Activated CD8-positive, alpha-beta T cell treated with anti-CD3 and anti-CD28 coated beads, Interleukin-2, amount 10 ng/mL, durations not matched to agents 7 days and 5 days (primary cell): ENCODE measurements around the gene MSN. TPM values are rescaled to one million over a fixed set of nuclear protein-coding genes. Genes with fewer than 3 reads are reported as not detected.
"Not testable (repeated sequence)": the region's sequence is repeated elsewhere in the genome, so short reads cannot be mapped to it uniquely, and the experiment has no call there.

Experiments
- ATAC-seq: fragments of 150-1000 bp; cut with Tn5 transposase; one replicate; pipeline ENCODE4 v1.10.0; 2021; ENCODE audit warnings: moderate library complexity
- CTCF ChIA-PET: fragments of 350-600 bp; sonication (Branson Sonifier 250); formaldehyde crosslinking; loops from one replicate; lab custom pipeline; 2021; ENCODE audit warnings: antibody characterized with exemption; lab: Charles Lee
- POLR2A ChIA-PET: fragments of 350-600 bp; sonication (Branson Sonifier 250); formaldehyde crosslinking; loops from one replicate; lab custom pipeline; 2021; ENCODE audit warnings: antibody characterized with exemption; lab: Charles Lee
- DNase-seq: peaks from one replicate; pipeline ENCODE4 v3.0.0-alpha.2; 2020
- H3K27ac Mint-ChIP-seq: one replicate; pipeline ENCODE4 v1.8.0; 2021; ENCODE audit warnings: mild to moderate bottlenecking, mixed read lengths
- H3K27me3 Mint-ChIP-seq: one replicate; pipeline ENCODE4 v1.8.0; 2021; ENCODE audit warnings: low read depth, mixed read lengths
- H3K36me3 Mint-ChIP-seq: one replicate; pipeline ENCODE4 v1.8.0; 2021; ENCODE audit warnings: low read depth, mixed read lengths
- H3K4me1 Mint-ChIP-seq: one replicate; pipeline ENCODE4 v1.8.0; 2021; ENCODE audit warnings: low read depth, mixed read lengths
- H3K4me3 Mint-ChIP-seq: one replicate; pipeline ENCODE4 v1.8.0; 2021; ENCODE audit warnings: mild to moderate bottlenecking, mixed read lengths
- H3K9me3 Mint-ChIP-seq: one replicate; pipeline ENCODE4 v1.8.0; 2022; ENCODE audit warnings: mixed read lengths; ENCODE audit not compliant: insufficient read depth
- total RNA-seq, 2 experiments: library from RNA; stranded (reverse); gene quantifications; one replicate each; pipeline ENCODE4 v1.2.3, GENCODE V29; 2021

MSN gene
- total RNA-seq, 2 experiments from 2014 or later, result 622 to 627 TPM

DNA sequence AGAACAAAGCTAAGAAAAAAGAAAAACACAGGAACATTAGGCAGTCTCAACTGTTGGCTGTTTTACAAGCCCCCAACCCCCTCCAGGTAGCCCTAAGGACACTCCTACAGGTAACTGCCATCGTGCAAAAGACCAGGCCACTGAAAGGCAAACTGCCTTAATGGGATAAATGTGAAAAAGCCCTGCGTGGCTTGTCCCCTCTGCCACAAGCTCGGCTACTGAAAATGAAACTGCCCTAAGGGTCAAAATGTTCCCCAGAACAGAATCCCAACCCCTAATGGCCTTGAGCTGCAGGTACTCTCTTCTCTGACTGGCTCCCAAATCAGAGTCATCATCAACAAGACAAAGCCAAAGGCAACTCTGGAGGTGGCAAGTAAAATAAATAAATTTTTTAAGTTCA is 84.8 kb downstream of the MSN start:
- Mint-ChIP-seq H3K4me3 (peak overlapping the region; percentile 18), H3K36me3 (peaks cover 23% of the 10 kb centered on the region), H3K9me3 (no peaks in the 10 kb centered on the region), H3K27me3 (no peaks in the 10 kb centered on the region), H3K27ac (no peak overlapping the region), H3K4me1 (peaks cover 60% of the 10 kb centered on the region)
- DNase-seq, result no peak
- POLR2A ChIA-PET, result no interaction called here
- CTCF ChIA-PET, result interaction anchor here (1.2 to 1.8 kb wide), 2 partner anchors 31 to 234 kb away, joined by 3 to 7 read pairs; no protein-coding TSS in a partner anchor
- ATAC-seq, result no peak

DNA sequence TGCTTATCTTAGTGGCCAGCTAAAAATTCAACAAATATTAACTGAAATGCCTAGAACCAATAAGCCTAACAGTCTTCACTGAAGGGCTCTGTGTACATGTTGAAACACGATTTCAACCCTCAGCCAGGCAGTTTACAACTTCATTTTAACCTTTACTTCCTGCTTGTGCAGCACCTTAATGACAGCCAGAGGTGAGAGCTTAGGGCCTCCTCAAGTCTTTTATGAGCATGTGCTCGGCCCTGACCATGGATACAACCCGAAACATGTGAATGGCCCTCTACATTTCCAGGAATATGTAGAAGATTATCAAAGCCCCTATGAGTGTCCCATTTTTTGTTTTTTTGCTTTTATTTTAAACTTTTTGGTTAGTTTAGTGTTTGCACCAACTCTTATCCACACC is 88.3 kb downstream of the MSN start:
- ChIA-PET POLR2A (no interaction called here), CTCF (no interaction called here)

DNA sequence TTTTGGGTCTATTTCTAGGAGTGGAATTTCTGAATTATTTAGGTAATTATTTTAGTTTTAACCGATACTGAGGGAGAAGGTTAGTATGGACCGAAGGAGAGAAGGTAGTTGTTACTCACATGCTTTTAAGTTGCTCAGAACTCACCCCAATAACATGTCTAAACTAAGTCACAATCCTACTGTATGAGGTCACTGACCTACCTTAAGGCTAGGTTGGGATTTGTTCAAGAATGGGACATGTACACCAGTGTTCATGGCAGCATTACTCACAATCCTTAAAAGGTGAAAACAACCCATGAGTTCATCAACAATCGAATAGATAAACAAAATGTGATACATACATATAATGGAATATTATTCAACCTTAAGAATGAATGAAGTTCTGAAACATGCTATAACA is 90.5 kb downstream of the MSN start:
- no peak for DNase-seq
- no peaks in the 10 kb centered on the region for H3K9me3 Mint-ChIP-seq
- H3K4me3 Mint-ChIP-seq, result no peak overlapping the region
- POLR2A ChIA-PET, result no interaction called here
- no peak overlapping the region for H3K27ac Mint-ChIP-seq
- H3K27me3 Mint-ChIP-seq, result no peaks in the 10 kb centered on the region
- no peak for ATAC-seq
- CTCF ChIA-PET, result no interaction called here
- H3K36me3 Mint-ChIP-seq, result peaks cover 27% of the 10 kb centered on the region
- H3K4me1 Mint-ChIP-seq, result peaks cover 40% of the 10 kb centered on the region

More for the DNA sequence above, 88.3 kb downstream of the MSN start:
- no peak for DNase-seq
- peaks cover 52% of the 10 kb centered on the region for H3K4me1 Mint-ChIP-seq
- no peak overlapping the region for H3K4me3 Mint-ChIP-seq
- peaks cover 18% of the 10 kb centered on the region for H3K36me3 Mint-ChIP-seq
- no peak for ATAC-seq
- no peaks in the 10 kb centered on the region for H3K27me3 Mint-ChIP-seq
- H3K9me3 Mint-ChIP-seq, result no peaks in the 10 kb centered on the region
- H3K27ac Mint-ChIP-seq, result no peak overlapping the region

GRCh38 chrX:65758505-65758904 is 91.1 kb downstream of the MSN start:
- no peak overlapping the region for H3K4me3 Mint-ChIP-seq
- no peaks in the 10 kb centered on the region for H3K9me3 Mint-ChIP-seq
- ATAC-seq, result no peak
- no peak overlapping the region for H3K27ac Mint-ChIP-seq
- DNase-seq, result no peak
- H3K36me3 Mint-ChIP-seq, result peaks cover 26% of the 10 kb centered on the region
- no peaks in the 10 kb centered on the region for H3K27me3 Mint-ChIP-seq
- ChIA-PET POLR2A (no interaction called here), CTCF (no interaction called here)
- H3K4me1 Mint-ChIP-seq, result peaks cover 45% of the 10 kb centered on the region

- CTCF ChIA-PET, H3K27me3 Mint-ChIP-seq, POLR2A ChIA-PET, ATAC-seq, DNase-seq, H3K9me3 Mint-ChIP-seq, H3K27ac Mint-ChIP-seq, H3K4me3 Mint-ChIP-seq: not testable (repeated sequence)
- peaks cover 49% of the 10 kb centered on the region for H3K4me1 Mint-ChIP-seq
- H3K36me3 Mint-ChIP-seq, result peaks cover 24% of the 10 kb centered on the region
Observed at GRCh38 chrX:65759525-65759924, 92.1 kb downstream of the MSN start.

DNA sequence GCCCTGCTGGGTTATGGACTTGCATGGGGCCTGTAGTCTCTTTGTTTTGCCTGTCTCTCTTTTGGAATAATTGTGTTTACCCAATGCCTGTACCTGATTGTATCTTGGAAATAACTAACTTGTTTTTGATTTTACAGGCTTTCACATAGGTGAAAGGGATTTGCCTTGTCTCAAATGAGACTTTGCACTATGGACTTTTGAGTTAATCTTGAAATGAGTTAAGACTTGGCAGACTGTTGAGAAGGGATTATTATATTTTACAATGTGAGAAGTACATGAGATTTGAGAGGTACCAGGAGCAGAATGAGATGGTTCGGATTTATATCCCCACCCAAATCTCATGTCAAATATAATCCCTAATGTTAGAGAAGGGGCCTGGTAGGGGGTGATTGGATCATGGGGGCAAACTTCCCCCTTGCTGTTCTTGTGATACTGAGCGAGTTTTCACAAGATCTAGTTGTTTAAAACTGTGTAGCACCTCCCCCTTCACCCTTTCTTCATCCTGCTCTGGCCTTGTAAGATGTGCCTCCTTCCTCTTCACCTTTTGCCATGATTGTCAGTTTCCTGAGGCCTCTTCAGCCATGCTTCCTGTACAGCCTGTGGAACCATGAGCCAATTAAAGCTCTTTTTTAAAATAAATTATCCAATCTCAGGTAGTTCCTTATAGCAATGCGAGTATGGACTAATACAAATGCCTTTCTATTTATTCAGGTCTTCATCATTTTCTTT is 102.3 kb downstream of the MSN start:
- H3K27ac Mint-ChIP-seq, result no peak overlapping the region
- no peak for DNase-seq
- ChIA-PET POLR2A (no interaction called here), CTCF (no interaction called here)
- H3K9me3 Mint-ChIP-seq, result no peaks in the 10 kb centered on the region
- no peaks in the 10 kb centered on the region for H3K36me3 Mint-ChIP-seq
- H3K27me3 Mint-ChIP-seq, result no peaks in the 10 kb centered on the region
- peaks cover 5% of the 10 kb centered on the region for H3K4me1 Mint-ChIP-seq
- ATAC-seq, result no peak
- no peak overlapping the region for H3K4me3 Mint-ChIP-seq

DNA sequence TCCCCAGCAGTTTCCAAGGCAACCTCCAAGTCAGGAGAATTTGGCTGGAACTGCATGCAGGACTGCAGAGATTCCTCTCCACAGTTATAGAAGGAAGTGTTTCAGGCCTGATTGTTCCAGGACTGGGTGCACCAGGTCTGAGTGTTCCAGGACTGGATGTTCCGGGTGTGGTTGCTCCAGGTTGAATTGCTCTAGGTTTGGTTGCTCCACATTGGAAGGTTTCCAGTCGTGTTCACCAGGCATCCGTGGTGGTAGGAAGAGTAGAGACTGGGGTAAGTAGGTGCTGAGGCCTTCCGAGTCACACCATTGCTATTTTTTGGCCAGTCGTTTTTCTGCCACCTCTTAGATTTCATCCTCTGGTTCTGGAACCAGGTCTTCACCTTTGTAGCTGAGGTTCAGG is 105.4 kb downstream of the MSN start:
- no peak overlapping the region for H3K4me3 Mint-ChIP-seq
- no peak for ATAC-seq
- peaks cover 5% of the 10 kb centered on the region for H3K4me1 Mint-ChIP-seq
- ChIA-PET POLR2A (no interaction called here), CTCF (no interaction called here)
- no peak for DNase-seq
- no peaks in the 10 kb centered on the region for H3K9me3 Mint-ChIP-seq
- H3K27ac Mint-ChIP-seq, result no peak overlapping the region
- H3K36me3 Mint-ChIP-seq, result no peaks in the 10 kb centered on the region
- H3K27me3 Mint-ChIP-seq, result no peaks in the 10 kb centered on the region

GRCh38 chrX:65781845-65782244 is 114.4 kb downstream of the MSN start:
- Mint-ChIP-seq H3K4me3 (no peak overlapping the region), H3K27ac (no peak overlapping the region), H3K27me3 (no peaks in the 10 kb centered on the region), H3K4me1 (peaks cover 26% of the 10 kb centered on the region), H3K36me3 (peaks cover 2% of the 10 kb centered on the region), H3K9me3 (no peaks in the 10 kb centered on the region)
- ChIA-PET POLR2A (no interaction called here), CTCF (no interaction called here)
- ATAC-seq (no peak), DNase-seq (no peak)

DNA sequence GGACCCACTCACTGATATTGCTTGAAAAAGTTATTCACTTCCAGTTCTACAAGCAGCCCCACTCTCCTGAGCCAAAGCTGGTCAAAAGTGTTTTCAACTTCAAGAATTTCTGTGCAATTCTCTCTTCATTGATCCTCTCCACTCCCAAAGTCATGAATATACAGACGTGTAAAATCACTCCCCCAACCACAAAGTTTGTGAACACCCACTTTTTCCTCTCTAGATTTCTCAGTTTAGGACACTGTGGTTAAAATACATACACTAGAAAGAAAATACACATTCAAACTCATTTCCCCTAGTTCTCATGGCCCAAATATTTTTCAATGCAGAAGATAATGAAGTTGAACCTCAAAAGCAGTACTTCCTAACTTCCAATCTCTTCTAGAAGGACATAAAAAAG is 116.3 kb downstream of the MSN start:
- DNase-seq (no peak), ATAC-seq (no peak)
- H3K4me3 Mint-ChIP-seq, result no peak overlapping the region
- H3K27ac Mint-ChIP-seq, result no peak overlapping the region
- peaks cover 2% of the 10 kb centered on the region for H3K36me3 Mint-ChIP-seq
- no peaks in the 10 kb centered on the region for H3K27me3 Mint-ChIP-seq
- CTCF ChIA-PET, result interaction anchor here (0.7 kb wide), 1 partner anchor 31 kb away, joined by 3 read pairs; no protein-coding TSS in a partner anchor
- POLR2A ChIA-PET, result no interaction called here
- H3K9me3 Mint-ChIP-seq, result no peaks in the 10 kb centered on the region
- peaks cover 21% of the 10 kb centered on the region for H3K4me1 Mint-ChIP-seq

Other genes starting within 250 kb of the MSN start
- gene LAS1L, start 132.9 kb upstream of the MSN start, total RNA-seq, result 10 to 100 TPM; 50.6 to 51.4 TPM